GM21825 (cell line): ENCODE results near the gene RNF220.
"Not testable (repeated sequence)": the region's sequence is repeated elsewhere in the genome, so short reads cannot be mapped to it uniquely, and the experiment has no call there.

Source experiments
- ATAC-seq: cut with Tn5 transposase; IDR thresholded peaks from one replicate; pipeline ENCODE4 v1.9.1; 2021; ENCODE audit warnings: mild to moderate bottlenecking, moderate library complexity; ENCODE audit not compliant: unreplicated experiment

RNF220 gene

DNA sequence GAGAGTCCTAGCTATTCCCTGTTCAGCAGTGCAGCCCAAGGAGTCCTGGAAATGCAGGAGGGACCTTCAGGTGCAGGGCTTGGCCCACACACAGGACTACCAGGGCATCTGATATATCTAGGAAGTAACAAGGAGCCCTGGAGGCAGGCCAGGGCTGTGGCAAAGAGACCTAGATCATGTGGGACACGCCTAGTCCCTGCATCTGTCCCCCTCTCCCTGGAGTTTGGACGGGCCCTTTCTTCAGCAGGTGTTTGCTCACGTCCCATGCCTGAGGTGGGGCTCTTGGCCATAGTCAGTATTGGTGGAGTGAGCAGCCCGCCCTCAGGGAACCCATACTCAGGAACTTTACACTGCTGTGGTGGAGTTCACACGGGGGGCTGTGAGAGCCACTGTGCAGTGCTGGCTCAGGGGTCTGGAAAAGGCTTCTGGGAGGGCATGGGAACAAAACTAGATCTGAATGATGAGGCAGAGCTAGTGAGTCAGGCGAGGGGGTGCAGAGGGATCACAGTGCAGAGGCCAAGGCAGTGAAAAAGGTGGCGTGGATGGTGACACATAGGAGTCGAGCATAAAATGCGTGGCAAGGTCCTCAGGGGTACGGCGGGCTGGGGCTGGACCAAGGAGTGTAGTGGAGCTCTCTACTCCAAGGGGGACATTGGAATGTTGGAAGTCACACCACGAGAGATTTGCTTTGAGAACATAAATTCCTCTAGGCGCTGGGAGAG, 243.6 kb downstream of the RNF220 start:
- no peak for ATAC-seq

- ATAC-seq = no peak
Observed at GRCh38 chr1:44649788-44650158, 244.7 kb downstream of the RNF220 start.

GRCh38 chr1:44650159-44650831, 245.2 kb downstream of the RNF220 start:
- no peak for ATAC-seq

DNA sequence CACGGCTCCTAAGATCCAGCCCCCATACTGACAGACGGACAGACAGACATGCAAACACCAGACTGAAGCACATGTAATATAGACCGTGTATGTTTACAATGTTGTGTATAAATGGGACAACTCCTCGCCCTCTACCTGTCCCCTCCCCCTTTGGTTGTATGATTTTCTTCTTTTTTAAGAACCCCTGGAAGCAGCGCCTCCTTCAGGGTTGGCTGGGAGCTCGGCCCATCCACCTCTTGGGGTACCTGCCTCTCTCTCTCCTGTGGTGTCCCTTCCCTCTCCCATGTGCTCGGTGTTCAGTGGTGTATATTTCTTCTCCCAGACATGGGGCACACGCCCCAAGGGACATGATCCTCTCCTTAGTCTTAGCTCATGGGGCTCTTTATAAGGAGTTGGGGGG, 246.0 kb downstream of the RNF220 start:
- ATAC-seq = no peak

GRCh38 chr1:44652445-44653106, 247.5 kb downstream of the RNF220 start:
- no peak for ATAC-seq

DNA sequence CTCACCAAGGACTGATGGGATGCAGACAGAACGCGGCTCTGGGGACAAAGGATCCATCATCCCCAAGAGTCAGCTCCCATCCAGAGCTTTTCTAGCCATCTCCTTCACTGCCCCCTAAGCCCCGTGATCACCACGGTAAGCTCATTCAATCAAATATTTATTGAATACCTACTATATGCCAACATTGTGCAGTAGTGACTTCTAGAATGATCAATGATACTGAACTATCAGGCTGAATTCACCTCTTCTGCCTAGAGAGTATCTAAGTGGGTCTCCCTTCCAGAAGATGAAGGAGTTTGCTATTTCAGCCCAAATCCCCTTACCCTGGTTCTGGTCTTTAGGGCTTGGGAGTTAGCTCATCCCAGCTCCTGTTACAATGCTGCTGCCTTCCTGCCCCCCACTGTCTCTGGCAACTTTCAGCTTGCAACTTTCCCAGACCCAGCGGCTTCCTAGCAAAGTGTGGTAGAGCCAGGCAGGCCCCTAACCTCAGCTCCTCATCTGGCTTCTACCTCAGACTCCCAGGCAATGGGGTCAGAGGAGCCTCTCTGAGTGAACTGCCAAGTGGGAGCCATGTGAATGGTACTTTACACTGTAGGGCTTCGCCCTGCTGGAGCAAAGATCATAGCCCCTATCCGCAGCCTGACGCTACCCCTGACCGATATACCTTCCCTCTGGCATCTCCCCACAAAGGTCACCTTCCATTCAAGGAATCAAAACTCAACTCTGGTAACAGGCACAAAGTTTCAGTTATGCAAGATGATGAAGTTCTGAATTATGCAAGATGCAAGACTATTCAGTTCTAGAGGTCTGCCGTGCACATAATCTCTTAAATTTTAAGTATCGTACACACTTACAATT, 248.3 kb downstream of the RNF220 start:
- ATAC-seq = no peak

GRCh38 chr1:44654621-44655187, 249.6 kb downstream of the RNF220 start:
- ATAC-seq = no peak

DNA sequence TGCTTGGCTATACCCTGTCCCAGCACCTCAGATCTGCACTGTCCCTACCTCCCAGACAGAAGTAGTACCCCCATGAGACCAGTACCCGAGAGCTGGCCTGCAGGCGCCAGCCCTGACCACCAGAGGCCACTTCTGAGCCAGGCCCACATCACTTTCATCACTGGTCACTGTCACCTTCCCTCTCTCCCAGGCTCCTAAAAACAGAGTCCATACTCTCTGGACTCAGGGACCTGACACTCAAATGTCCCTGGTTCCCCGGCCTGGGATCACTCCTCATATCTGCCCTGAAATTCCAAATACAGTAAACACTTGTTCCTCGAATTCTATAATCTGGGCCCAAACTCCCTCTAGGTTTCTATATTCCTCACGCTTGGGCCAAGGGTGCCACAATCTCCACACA, 250.6 kb downstream of the RNF220 start:
- no peak for ATAC-seq

- no peak for ATAC-seq
Observed at GRCh38 chr1:44659566-44659965, 254.5 kb downstream of the RNF220 start.

- ATAC-seq = no peak
Observed at GRCh38 chr1:44660176-44660575, 255.1 kb downstream of the RNF220 start.

DNA sequence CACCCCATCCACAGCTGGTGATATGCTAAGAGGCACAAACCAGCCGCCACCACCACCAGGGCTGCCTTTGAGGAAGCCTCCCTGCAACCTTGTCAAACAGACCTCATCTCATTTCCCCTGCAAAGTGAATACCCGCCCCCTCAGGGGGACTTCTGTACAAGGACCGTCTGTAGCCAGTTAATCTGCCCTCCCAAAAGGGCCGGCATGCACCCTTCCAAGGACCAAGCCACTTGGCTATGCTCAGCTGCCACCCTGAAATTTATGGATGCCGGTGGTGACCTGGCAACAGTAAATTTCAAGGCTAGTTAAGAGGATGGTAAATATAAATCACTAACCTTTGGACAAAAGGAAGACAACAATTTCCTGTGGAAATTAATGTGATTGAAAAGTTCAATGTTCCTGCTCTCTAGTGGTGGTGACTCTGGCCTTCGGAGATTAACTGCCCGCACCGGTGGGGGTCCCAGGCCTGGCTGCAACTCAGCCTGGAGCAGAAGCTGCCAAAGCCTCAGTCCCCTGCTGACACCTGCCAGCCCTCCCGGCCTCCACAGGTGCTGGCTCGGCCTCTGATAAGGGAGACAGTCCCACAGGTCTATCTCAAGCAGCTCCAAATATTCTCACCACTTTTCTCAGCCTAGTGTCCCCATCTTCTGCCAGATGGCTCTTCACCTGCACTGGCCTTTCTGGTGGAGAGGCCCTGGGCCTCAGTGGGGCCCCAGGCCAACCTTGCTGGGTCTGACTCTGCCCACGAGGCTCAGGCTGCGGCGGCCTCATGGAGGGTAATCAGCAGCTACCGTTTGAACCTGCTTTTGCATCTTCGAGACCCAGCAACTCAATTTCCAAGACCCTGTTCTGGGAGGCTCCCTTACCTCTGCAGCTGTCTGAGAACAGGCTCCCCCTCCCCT, 257.0 kb downstream of the RNF220 start:
- ATAC-seq = no peak

- no peak for ATAC-seq
Observed at GRCh38 chr1:44662683-44663030, 257.6 kb downstream of the RNF220 start.

GRCh38 chr1:44663417-44663816, 258.4 kb downstream of the RNF220 start:
- no peak for ATAC-seq

- no peak for ATAC-seq
Observed at GRCh38 chr1:44664730-44665370, 259.8 kb downstream of the RNF220 start.

DNA sequence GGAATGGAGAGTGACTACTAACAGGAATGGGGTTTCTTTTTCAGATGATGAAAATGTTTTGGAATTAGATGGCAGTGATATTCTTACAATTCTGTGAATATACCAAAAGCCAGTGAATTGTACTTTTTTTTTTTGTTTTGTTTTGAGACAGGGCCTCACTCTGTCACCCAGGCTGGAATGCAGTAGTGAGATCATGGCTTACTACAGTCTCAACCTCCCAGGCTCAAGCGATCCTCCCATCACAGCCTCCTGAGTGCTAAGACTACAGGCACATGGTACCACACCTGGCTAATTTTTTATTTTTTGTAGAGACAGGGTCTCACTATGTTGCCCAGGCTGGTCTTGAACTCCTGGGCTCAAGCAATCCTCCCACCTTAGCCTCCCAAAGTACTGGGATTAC, 261.7 kb downstream of the RNF220 start:
- ATAC-seq = not testable (repeated sequence)

GRCh38 chr1:44670751-44671640, 265.9 kb downstream of the RNF220 start:
- ATAC-seq = no peak

DNA sequence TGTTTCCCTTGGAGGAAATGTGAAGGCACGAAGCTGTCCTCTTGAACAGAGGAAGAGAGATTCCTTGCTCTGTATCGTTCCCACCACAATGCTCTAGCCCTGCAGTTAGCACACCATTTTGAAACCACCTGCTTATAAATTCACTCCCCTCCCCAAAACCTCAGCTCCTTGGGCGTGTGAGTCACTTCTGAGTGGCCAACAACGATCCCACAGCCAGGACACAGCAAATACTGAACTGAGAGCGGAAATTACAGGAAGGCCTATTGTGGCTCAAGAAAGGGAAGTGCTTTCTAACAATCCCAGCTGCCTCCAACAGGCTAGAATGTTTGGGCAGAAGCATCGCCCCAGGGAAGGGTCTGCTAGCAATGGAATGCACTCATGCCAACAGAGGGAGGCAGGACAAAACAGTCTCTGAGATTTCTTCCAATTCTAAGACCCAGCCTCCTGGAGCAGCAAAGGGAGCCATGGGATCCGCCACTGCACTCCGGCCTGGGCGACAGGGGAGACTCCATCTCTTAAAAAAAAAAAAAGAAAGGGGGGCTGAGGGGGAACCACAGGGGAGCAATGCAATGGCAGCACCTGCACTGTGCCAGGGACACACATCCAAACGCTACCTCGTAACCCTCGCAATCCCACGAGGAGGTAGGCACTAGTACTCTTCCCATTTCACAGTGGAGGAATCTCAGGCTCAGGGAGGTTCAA, 267.4 kb downstream of the RNF220 start:
- no peak for ATAC-seq
